ENCODE measurements around the gene ACAP3. TPM values are rescaled to one million over a fixed set of nuclear protein-coding genes. Genes with fewer than 3 reads are reported as not detected.

Gene ACAP3
- total RNA-seq, 1 donor from 2014 or later, result 93.9 TPM

DNA sequence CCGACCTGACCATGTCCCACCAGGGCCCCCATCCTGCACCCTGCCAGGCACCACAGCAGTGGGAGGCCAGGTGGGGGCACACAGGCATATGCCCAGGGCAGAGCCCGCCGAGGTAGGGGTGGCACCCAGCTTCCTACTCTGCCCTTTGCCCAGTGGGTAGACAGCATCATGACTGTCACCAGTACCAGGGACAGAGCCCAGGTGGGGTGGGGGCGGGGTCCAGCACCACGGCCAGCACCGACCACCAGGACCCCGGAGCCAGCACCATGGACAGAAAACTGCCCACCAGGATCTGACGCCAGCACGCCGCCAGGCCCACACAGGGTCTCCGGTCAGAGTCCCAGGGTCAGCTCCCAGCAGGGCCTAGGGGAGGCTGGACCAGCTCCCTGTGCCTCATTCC is 27.1 kb upstream of the ACAP3 start:
- Mint-ChIP-seq H3K36me3 (no peaks in the 10 kb centered on the region), H3K4me3 (no peak overlapping the region), H3K9me3 (no peaks in the 10 kb centered on the region), H3K27me3 (no peaks in the 10 kb centered on the region), H3K4me1 (ENCODE audit: unreplicated experiment) (no peaks in the 10 kb centered on the region), H3K27ac (no peak overlapping the region)
- no peak for DNase-seq (ENCODE audit: extremely low spot score, unreplicated experiment)
- TF ChIP-seq, protein P1, sequence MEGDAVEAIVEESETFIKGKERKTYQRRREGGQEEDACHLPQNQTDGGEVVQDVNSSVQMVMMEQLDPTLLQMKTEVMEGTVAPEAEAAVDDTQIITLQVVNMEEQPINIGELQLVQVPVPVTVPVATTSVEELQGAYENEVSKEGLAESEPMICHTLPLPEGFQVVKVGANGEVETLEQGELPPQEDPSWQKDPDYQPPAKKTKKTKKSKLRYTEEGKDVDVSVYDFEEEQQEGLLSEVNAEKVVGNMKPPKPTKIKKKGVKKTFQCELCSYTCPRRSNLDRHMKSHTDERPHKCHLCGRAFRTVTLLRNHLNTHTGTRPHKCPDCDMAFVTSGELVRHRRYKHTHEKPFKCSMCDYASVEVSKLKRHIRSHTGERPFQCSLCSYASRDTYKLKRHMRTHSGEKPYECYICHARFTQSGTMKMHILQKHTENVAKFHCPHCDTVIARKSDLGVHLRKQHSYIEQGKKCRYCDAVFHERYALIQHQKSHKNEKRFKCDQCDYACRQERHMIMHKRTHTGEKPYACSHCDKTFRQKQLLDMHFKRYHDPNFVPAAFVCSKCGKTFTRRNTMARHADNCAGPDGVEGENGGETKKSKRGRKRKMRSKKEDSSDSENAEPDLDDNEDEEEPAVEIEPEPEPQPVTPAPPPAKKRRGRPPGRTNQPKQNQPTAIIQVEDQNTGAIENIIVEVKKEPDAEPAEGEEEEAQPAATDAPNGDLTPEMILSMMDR (conservative IDR thresholded peaks at IDR 0.05), result no peak

DNA sequence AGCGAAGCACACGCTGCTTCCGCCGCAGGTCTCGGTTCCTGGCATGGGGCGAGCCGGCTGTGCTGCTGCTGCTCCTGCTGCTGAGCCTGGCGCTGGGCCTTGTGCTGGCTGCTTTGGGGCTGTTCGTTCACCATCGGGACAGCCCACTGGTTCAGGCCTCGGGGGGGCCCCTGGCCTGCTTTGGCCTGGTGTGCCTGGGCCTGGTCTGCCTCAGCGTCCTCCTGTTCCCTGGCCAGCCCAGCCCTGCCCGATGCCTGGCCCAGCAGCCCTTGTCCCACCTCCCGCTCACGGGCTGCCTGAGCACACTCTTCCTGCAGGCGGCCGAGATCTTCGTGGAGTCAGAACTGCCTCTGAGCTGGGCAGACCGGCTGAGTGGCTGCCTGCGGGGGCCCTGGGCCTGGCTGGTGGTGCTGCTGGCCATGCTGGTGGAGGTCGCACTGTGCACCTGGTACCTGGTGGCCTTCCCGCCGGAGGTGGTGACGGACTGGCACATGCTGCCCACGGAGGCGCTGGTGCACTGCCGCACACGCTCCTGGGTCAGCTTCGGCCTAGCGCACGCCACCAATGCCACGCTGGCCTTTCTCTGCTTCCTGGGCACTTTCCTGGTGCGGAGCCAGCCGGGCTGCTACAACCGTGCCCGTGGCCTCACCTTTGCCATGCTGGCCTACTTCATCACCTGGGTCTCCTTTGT is 26.0 kb upstream of the ACAP3 start:
- Mint-ChIP-seq H3K4me1 (ENCODE audit: unreplicated experiment) (no peaks in the 10 kb centered on the region), H3K27ac (no peak overlapping the region), H3K27me3 (no peaks in the 10 kb centered on the region), H3K36me3 (no peaks in the 10 kb centered on the region), H3K4me3 (no peak overlapping the region), H3K9me3 (no peaks in the 10 kb centered on the region)
- TF ChIP-seq, protein P1 (conservative IDR thresholded peaks at IDR 0.05), result no peak
- no peak for DNase-seq (ENCODE audit: extremely low spot score, unreplicated experiment)

- Mint-ChIP-seq H3K9me3 (no peaks in the 10 kb centered on the region), H3K4me1 (ENCODE audit: unreplicated experiment) (no peaks in the 10 kb centered on the region), H3K4me3 (no peak overlapping the region), H3K27me3 (no peaks in the 10 kb centered on the region), H3K36me3 (no peaks in the 10 kb centered on the region), H3K27ac (no peak overlapping the region)
- DNase-seq (ENCODE audit: extremely low spot score, unreplicated experiment), result no peak
- TF ChIP-seq, protein P1 (conservative IDR thresholded peaks at IDR 0.05), result no peak
Observed at GRCh38 chr1:1332774-1333480, 25.2 kb upstream of the ACAP3 start.

DNA sequence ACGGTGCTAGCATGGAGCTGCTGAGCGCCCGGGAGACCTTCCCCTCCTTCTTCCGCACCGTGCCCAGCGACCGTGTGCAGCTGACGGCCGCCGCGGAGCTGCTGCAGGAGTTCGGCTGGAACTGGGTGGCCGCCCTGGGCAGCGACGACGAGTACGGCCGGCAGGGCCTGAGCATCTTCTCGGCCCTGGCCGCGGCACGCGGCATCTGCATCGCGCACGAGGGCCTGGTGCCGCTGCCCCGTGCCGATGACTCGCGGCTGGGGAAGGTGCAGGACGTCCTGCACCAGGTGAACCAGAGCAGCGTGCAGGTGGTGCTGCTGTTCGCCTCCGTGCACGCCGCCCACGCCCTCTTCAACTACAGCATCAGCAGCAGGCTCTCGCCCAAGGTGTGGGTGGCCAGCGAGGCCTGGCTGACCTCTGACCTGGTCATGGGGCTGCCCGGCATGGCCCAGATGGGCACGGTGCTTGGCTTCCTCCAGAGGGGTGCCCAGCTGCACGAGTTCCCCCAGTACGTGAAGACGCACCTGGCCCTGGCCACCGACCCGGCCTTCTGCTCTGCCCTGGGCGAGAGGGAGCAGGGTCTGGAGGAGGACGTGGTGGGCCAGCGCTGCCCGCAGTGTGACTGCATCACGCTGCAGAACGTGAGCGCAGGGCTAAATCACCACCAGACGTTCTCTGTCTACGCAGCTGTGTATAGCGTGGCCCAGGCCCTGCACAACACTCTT is 24.5 kb upstream of the ACAP3 start:
- no peak for DNase-seq (ENCODE audit: extremely low spot score, unreplicated experiment)
- Mint-ChIP-seq H3K36me3 (no peaks in the 10 kb centered on the region), H3K4me3 (no peak overlapping the region), H3K27ac (no peak overlapping the region), H3K27me3 (no peaks in the 10 kb centered on the region), H3K4me1 (ENCODE audit: unreplicated experiment) (no peaks in the 10 kb centered on the region), H3K9me3 (no peaks in the 10 kb centered on the region)
- TF ChIP-seq, protein P1 (conservative IDR thresholded peaks at IDR 0.05), result no peak

- no peaks in the 10 kb centered on the region for H3K9me3 Mint-ChIP-seq
- no peaks in the 10 kb centered on the region for H3K36me3 Mint-ChIP-seq
- no peak within 1 kb of the TSS for H3K27ac Mint-ChIP-seq
- H3K27me3 Mint-ChIP-seq, result no peaks in the 10 kb centered on the region
- TF ChIP-seq, protein P1 (conservative IDR thresholded peaks at IDR 0.05), result no peak
- no peak within 1 kb of the TSS for H3K4me3 Mint-ChIP-seq
- no peaks in the 10 kb centered on the region for H3K4me1 Mint-ChIP-seq (ENCODE audit: unreplicated experiment)
- DNase-seq (ENCODE audit: extremely low spot score, unreplicated experiment), result no peak
Observed at GRCh38 chr1:1331068-1331965, 23.6 kb upstream of the ACAP3 start, which contains the start of gene TAS1R3. Gene TAS1R3, plus strand, starts transcription at chr1:1331280. Its CDS starts 66 bp downstream, at chr1:1331346.
